CD4-positive, CD25-positive, alpha-beta regulatory T cell (primary cell): ENCODE measurements around the gene DIAPH2. TPM values are rescaled to one million over a fixed set of nuclear protein-coding genes. Genes with fewer than 3 reads are reported as not detected.

ENCODE experiments used
- ATAC-seq, 2 donors: fragments of 150-1000 bp; cut with Tn5 transposase; one replicate each; pipeline ENCODE4 v1.10.0; 2021; ENCODE audit warnings: low read depth in 2 of 2, moderate number of reproducible peaks in 2 of 2, moderate library complexity in 1 of 2
- DNase-seq, 3 donors: peaks; one replicate each; pipeline versions ENCODE4 v3.0.0 to v3.0.0-alpha.2; 2012 to 2022; ENCODE audit warnings: mixed read lengths in 1 of 3
- H3K27ac ChIP-seq: one replicate; pipeline ENCODE4 v1.7.0; 2013; ENCODE audit warnings: mild to moderate bottlenecking, low read length; ENCODE audit not compliant: insufficient read depth, poor library complexity, severe bottlenecking
- H3K27me3 ChIP-seq: one replicate; pipeline ENCODE4 v1.7.0; 2013; ENCODE audit warnings: low read length; ENCODE audit not compliant: control insufficient read depth, insufficient read depth
- H3K36me3 ChIP-seq: one replicate; pipeline ENCODE4 v1.7.0; 2013; ENCODE audit warnings: mild to moderate bottlenecking, low read length, moderate library complexity; ENCODE audit not compliant: control insufficient read depth, insufficient read depth
- H3K4me1 ChIP-seq: 2 replicates; pipeline ENCODE4 v1.7.0; 2013; ENCODE audit warnings: mild to moderate bottlenecking, low read length; ENCODE audit not compliant: insufficient read depth, control insufficient read depth, poor library complexity, severe bottlenecking
- H3K4me3 ChIP-seq: one replicate; pipeline ENCODE4 v1.7.0; 2013; ENCODE audit warnings: low read depth, mild to moderate bottlenecking, low read length, moderate library complexity
- H3K9me3 ChIP-seq, 2 experiments: 1 replicate in 1 of 2; 2 replicates in 1 of 2; pipeline ENCODE4 v1.7.0; 2013; ENCODE audit warnings: low read length in 2 of 2, mild to moderate bottlenecking in 1 of 2, moderate library complexity in 1 of 2; ENCODE audit not compliant: control insufficient read depth in 2 of 2
- H3K27ac Mint-ChIP-seq, 3 donors: one replicate each; pipeline ENCODE4 v1.8.0; 2020 to 2022; ENCODE audit warnings: mild to moderate bottlenecking in 3 of 3, mixed read lengths in 3 of 3, moderate library complexity in 2 of 3
- H3K27me3 Mint-ChIP-seq: one replicate; pipeline ENCODE4 v1.8.0; 2022; ENCODE audit warnings: mild to moderate bottlenecking, mixed read lengths
- H3K36me3 Mint-ChIP-seq: one replicate; pipeline ENCODE4 v1.8.0; 2020; ENCODE audit warnings: mixed read lengths
- H3K4me1 Mint-ChIP-seq, 4 donors: one replicate each; pipeline ENCODE4 v1.8.0; 2020 to 2022; ENCODE audit warnings: mixed read lengths in 4 of 4, mild to moderate bottlenecking in 1 of 4
- H3K4me3 Mint-ChIP-seq, 4 donors: one replicate each; pipeline ENCODE4 v1.8.0; 2020 to 2022; ENCODE audit warnings: mild to moderate bottlenecking in 4 of 4, mixed read lengths in 4 of 4, moderate library complexity in 3 of 4
- H3K9me3 Mint-ChIP-seq, 7 donors: one replicate each; pipeline ENCODE4 v1.8.0; 2020 to 2022; ENCODE audit warnings: mixed read lengths in 7 of 7, mild to moderate bottlenecking in 3 of 7, moderate library complexity in 2 of 7
- polyA plus RNA-seq, 4 donors: library from polyadenylated mRNA; unstranded; fragments of 300-500 nt; fragmentation: Illumina TruSeq; gene quantifications; one replicate each; pipeline ENCODE4 v1.2.3, GENCODE V29; 2021
- total RNA-seq: library from RNA; stranded (reverse); gene quantifications from one replicate; pipeline ENCODE4 v1.2.3, GENCODE V29; 2022

The DIAPH2 gene
- total and polyA plus RNA-seq, 5 donors from 2014 or later: 6.3 to 17.0 (median 6.6) TPM

DNA sequence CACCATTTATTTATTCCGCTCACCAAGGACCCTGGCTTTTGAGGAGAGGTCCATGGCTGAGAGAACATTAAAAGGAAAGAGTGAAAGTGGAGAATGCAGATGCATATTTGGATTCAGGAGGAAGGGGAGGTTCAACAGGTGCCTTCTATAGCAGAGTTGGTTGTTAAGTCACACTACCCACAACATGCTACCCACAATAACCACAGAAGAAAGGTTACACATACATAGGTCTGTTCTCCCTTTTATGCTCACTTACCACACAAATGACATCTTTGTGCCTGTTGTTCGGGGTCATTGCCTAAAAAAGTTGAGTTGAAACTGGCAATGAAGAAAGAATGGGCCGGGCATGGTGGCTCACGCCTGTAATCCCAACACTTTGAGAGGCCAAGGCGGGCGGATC lies 786.4 kb downstream of the DIAPH2 start:
- H3K4me3 Mint-ChIP-seq: no peak overlapping the region

GRCh38 chrX:97474933-97475332 lies 790.3 kb downstream of the DIAPH2 start:
- H3K4me3 ChIP-seq: no peak overlapping the region
- no peak overlapping the region for H3K4me3 Mint-ChIP-seq
- no peak overlapping the region for H3K27ac ChIP-seq
- H3K27me3 ChIP-seq: no peaks in the 10 kb centered on the region
- H3K36me3 Mint-ChIP-seq: no peaks in the 10 kb centered on the region
- no peaks in the 10 kb centered on the region for H3K9me3 ChIP-seq
- H3K27me3 Mint-ChIP-seq: no peaks in the 10 kb centered on the region
- H3K36me3 ChIP-seq: no peaks in the 10 kb centered on the region
- ATAC-seq (no peak), DNase-seq (no peak)
- H3K27ac Mint-ChIP-seq: no peak overlapping the region
- H3K9me3 Mint-ChIP-seq: peaks cover 0 to 1% (median 0%) of the 10 kb centered on the region in 7 donors
- no peaks in the 10 kb centered on the region for H3K4me1 Mint-ChIP-seq
- H3K4me1 ChIP-seq: no peaks in the 10 kb centered on the region

More for the DNA sequence above, 786.4 kb downstream of the DIAPH2 start:
- H3K4me3 ChIP-seq: no peak overlapping the region
- Mint-ChIP-seq H3K9me3 (no peaks in the 10 kb centered on the region), H3K27me3 (no peaks in the 10 kb centered on the region), H3K36me3 (no peaks in the 10 kb centered on the region), H3K4me1 (no peaks in the 10 kb centered on the region), H3K27ac (no peak overlapping the region)
- no peaks in the 10 kb centered on the region for H3K27me3 ChIP-seq
- H3K36me3 ChIP-seq: no peaks in the 10 kb centered on the region
- ATAC-seq: no peak
- no peaks in the 10 kb centered on the region for H3K4me1 ChIP-seq
- H3K27ac ChIP-seq: no peak overlapping the region
- no peaks in the 10 kb centered on the region for H3K9me3 ChIP-seq
- DNase-seq: no peak

DNA sequence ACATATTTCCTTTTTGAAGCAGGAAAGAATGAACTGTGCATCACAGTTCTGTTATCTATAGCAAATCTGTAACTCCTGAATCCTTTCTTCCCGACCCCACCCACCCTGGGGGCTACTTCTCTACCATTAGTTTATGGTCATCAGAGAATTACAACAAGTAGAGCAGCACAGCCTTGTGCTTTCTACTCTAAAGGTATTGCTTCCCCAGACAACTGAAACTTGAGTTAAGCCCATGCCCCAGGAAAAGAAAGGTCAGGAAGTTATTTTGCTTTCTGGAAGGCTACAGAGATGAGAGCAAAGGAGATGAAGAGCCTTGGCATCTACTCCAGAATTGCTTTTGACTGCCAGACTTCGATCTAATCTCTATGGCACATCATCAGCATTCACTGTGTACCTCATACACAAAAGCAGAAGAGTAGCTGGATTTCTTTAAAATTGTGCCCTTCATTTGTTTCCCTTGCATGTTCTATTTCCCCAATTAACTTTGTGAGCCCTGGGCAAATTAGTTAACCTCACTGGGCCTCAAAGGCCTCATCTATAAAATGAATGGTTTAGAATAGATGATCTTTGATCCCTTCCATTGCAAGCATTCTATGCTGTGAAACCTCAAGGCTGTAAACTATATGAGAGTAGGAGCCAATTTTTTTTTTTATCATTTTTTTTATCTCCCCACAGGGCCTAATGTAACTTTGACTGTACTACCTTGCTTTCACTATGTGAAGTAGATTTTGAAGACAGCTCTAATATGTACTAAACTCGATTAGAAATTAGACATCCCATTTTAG lies 794.7 kb downstream of the DIAPH2 start:
- H3K9me3 ChIP-seq: no peaks in the 10 kb centered on the region
- H3K27me3 Mint-ChIP-seq: no peaks in the 10 kb centered on the region
- H3K4me1 Mint-ChIP-seq: no peaks in the 10 kb centered on the region
- H3K9me3 Mint-ChIP-seq: peaks cover 0 to 1% (median 0%) of the 10 kb centered on the region in 7 donors
- DNase-seq: no peak
- no peaks in the 10 kb centered on the region for H3K36me3 Mint-ChIP-seq
- H3K27me3 ChIP-seq: no peaks in the 10 kb centered on the region
- no peak for ATAC-seq
- no peak overlapping the region for H3K4me3 Mint-ChIP-seq
- no peak overlapping the region for H3K4me3 ChIP-seq
- no peaks in the 10 kb centered on the region for H3K36me3 ChIP-seq
- H3K27ac Mint-ChIP-seq: no peak overlapping the region
- no peak overlapping the region for H3K27ac ChIP-seq
- no peaks in the 10 kb centered on the region for H3K4me1 ChIP-seq

GRCh38 chrX:97481228-97481627 lies 796.6 kb downstream of the DIAPH2 start:
- no peaks in the 10 kb centered on the region for H3K36me3 ChIP-seq
- no peak overlapping the region for H3K4me3 ChIP-seq
- Mint-ChIP-seq H3K4me3 (no peak overlapping the region), H3K27ac (no peak overlapping the region), H3K27me3 (no peaks in the 10 kb centered on the region), H3K9me3 (peaks cover 0 to 1% (median 0%) of the 10 kb centered on the region in 7 donors), H3K4me1 (no peaks in the 10 kb centered on the region), H3K36me3 (no peaks in the 10 kb centered on the region)
- H3K4me1 ChIP-seq: no peaks in the 10 kb centered on the region
- H3K27me3 ChIP-seq: no peaks in the 10 kb centered on the region
- no peak overlapping the region for H3K27ac ChIP-seq
- no peak for DNase-seq
- no peak for ATAC-seq
- no peaks in the 10 kb centered on the region for H3K9me3 ChIP-seq

DNA sequence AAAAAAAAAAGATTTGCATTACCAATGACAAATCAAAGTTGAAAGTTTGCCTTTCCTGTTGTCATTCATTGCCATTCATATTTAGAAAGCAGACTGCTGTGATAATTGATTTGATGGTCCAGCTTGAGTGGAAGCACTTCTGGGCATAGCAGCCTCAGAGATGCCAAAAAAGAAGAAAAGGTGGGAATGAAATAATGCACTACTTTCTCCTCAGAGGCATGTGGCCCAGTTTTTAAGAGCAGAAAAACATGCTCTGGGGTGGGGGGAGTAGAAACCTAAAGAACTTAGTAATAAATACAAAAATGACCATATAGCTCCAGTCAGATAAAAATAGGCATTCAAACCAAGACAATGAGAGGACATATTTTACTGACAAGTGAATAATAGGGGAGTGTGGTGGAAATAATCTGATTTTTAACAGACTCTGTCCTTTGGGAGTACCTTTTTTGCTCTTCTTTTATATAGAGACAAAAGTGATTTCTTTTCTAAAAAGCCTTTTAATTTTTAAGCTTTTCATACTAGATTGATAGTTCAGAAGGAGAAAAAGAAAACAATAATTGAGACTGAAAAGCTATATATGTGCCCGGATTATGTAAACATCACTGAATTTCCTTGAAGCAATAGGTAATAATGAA lies 798.1 kb downstream of the DIAPH2 start:
- no peaks in the 10 kb centered on the region for H3K9me3 ChIP-seq
- H3K27ac ChIP-seq: no peak overlapping the region
- no peaks in the 10 kb centered on the region for H3K4me1 ChIP-seq
- H3K27me3 Mint-ChIP-seq: no peaks in the 10 kb centered on the region
- peak overlapping the region in 1 of 3 donors; percentile 29 for H3K27ac Mint-ChIP-seq
- ATAC-seq (no peak), DNase-seq (no peak)
- no peak overlapping the region for H3K4me3 ChIP-seq
- H3K4me1 Mint-ChIP-seq: no peaks in the 10 kb centered on the region
- no peaks in the 10 kb centered on the region for H3K36me3 Mint-ChIP-seq
- H3K9me3 Mint-ChIP-seq: peaks cover 0 to 1% (median 0%) of the 10 kb centered on the region in 7 donors
- no peaks in the 10 kb centered on the region for H3K36me3 ChIP-seq
- no peaks in the 10 kb centered on the region for H3K27me3 ChIP-seq
- H3K4me3 Mint-ChIP-seq: no peak overlapping the region

GRCh38 chrX:97490656-97491055 lies 806.0 kb downstream of the DIAPH2 start:
- no peaks in the 10 kb centered on the region for H3K4me1 Mint-ChIP-seq
- no peak overlapping the region for H3K4me3 Mint-ChIP-seq
- DNase-seq: no peak
- H3K9me3 ChIP-seq: no peaks in the 10 kb centered on the region
- H3K36me3 ChIP-seq: no peaks in the 10 kb centered on the region
- no peaks in the 10 kb centered on the region for H3K27me3 Mint-ChIP-seq
- no peaks in the 10 kb centered on the region for H3K4me1 ChIP-seq
- no peak overlapping the region for H3K4me3 ChIP-seq
- no peaks in the 10 kb centered on the region for H3K36me3 Mint-ChIP-seq
- H3K27ac ChIP-seq: no peak overlapping the region
- H3K27ac Mint-ChIP-seq: no peak overlapping the region
- H3K9me3 Mint-ChIP-seq: peaks cover 0 to 2% (median 0%) of the 10 kb centered on the region in 7 donors
- ATAC-seq: no peak
- no peaks in the 10 kb centered on the region for H3K27me3 ChIP-seq

GRCh38 chrX:97494756-97495372 lies 810.2 kb downstream of the DIAPH2 start:
- no peaks in the 10 kb centered on the region for H3K36me3 ChIP-seq
- H3K27me3 ChIP-seq: no peaks in the 10 kb centered on the region
- H3K4me3 ChIP-seq: no peak overlapping the region
- Mint-ChIP-seq H3K4me1 (no peaks in the 10 kb centered on the region), H3K27ac (no peak overlapping the region), H3K4me3 (no peak overlapping the region), H3K36me3 (no peaks in the 10 kb centered on the region), H3K9me3 (peaks cover 0 to 2% (median 0%) of the 10 kb centered on the region in 7 donors), H3K27me3 (no peaks in the 10 kb centered on the region)
- no peaks in the 10 kb centered on the region for H3K4me1 ChIP-seq
- no peak overlapping the region for H3K27ac ChIP-seq
- no peak for DNase-seq
- H3K9me3 ChIP-seq: no peaks in the 10 kb centered on the region
- no peak for ATAC-seq
